ENCODE data around the gene LMF1.

The LMF1 gene

GRCh38 chr16:848510-849253 is 122.1 kb downstream of the LMF1 start:
- no peak for DNase-seq (ENCODE audit: extremely low read depth, low read depth)

DNA sequence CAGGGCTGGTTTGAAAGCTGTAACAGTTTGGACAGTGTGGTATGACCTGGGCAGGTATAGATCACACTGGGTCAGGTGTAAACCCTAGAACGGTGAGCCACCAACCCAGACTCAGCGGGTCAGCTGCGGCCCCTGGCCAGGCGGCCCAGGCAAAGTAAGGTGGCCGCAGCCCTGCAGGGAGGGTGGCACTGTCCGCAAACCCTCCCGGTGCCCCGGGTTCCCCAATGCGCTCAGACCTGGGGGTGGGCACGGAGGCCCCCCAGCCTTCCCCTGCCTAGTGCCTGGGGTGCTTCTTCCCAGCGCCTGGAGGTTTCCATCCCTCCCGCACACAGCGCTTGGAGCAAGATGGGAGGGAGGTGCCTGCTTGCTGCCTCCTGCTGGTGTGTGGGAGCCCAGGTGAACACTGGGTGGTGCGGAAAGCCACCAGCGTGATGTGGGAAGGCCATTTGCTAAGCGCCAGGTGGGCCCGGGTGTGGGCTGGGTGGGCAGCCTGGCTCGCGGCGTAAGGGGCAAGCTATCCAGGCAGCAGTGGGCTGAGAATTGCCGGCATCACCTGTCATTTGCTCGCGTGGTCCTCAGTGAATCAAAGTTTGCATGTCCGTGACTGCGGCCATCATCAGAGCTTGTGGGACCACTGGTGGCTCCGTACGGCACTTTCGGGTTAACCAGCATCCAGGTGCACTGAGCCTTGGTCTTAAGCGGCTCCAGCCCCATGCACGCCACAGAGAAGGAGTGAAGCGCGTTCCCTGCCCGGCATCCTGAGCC is 122.9 kb downstream of the LMF1 start:
- TF ChIP-seq, protein P1, sequence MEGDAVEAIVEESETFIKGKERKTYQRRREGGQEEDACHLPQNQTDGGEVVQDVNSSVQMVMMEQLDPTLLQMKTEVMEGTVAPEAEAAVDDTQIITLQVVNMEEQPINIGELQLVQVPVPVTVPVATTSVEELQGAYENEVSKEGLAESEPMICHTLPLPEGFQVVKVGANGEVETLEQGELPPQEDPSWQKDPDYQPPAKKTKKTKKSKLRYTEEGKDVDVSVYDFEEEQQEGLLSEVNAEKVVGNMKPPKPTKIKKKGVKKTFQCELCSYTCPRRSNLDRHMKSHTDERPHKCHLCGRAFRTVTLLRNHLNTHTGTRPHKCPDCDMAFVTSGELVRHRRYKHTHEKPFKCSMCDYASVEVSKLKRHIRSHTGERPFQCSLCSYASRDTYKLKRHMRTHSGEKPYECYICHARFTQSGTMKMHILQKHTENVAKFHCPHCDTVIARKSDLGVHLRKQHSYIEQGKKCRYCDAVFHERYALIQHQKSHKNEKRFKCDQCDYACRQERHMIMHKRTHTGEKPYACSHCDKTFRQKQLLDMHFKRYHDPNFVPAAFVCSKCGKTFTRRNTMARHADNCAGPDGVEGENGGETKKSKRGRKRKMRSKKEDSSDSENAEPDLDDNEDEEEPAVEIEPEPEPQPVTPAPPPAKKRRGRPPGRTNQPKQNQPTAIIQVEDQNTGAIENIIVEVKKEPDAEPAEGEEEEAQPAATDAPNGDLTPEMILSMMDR (IDR thresholded peaks at IDR 0.05; ENCODE audit: low read depth, low read length, missing control alignments): no peak
- DNase-seq (ENCODE audit: extremely low read depth, low read depth): no peak
- H3K4me3 ChIP-seq (replicated peaks; ENCODE audit: low read depth, low read length): no peak overlapping the region

More at GRCh38 chr16:848510-849253, 122.1 kb downstream of the LMF1 start:
- TF ChIP-seq, protein P1 (IDR thresholded peaks at IDR 0.05; ENCODE audit: low read depth, low read length, missing control alignments): no peak
- H3K4me3 ChIP-seq (replicated peaks; ENCODE audit: low read depth, low read length): no peak overlapping the region

DNA sequence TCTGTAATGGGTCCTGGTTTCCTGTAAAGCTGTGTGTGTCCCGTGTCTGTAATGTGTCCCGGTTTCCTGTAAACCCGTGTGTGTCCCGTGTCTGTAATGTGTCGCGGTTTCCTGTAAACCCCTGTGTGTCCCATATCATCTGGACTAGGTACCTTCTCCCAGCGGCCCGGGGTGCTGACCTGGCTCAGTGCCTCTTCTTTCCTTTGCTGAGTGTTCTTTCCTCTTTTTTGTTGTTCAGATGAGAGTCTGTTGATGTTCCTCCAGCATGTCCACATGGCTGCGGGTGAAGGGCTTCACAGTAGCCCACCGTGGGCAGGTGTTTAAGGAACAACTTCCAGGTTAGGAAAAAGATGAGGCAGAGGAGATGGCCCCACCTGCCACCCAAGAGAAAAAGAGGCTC is 123.6 kb downstream of the LMF1 start:
- DNase-seq (ENCODE audit: extremely low read depth, low read depth): no peak
- TF ChIP-seq, protein P1 (IDR thresholded peaks at IDR 0.05; ENCODE audit: low read depth, low read length, missing control alignments): no peak
- no peak overlapping the region for H3K4me3 ChIP-seq (replicated peaks; ENCODE audit: low read depth, low read length)

DNA sequence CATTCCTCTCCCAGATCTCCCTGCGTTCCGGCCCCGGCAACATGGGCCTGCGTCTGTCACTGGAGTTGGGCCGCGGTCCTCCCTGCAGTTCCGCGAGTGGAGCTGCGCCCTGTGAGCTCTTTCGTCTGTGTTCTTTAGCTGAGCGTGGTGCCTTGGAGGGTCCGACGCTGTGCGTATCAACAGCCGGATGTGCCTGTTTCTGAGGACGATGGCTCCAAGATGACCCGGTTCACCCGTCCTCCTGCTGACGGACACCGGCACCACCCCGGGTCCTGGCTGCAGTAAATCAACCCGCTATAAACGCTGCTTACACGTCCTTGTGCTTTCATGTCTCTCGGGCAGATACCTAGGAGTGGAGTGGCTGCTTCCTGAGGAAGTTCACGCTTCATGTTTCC is 125.4 kb downstream of the LMF1 start:
- DNase-seq (ENCODE audit: extremely low read depth, low read depth): no peak
- H3K4me3 ChIP-seq (replicated peaks; ENCODE audit: low read depth, low read length): no peak overlapping the region
- TF ChIP-seq, protein P1 (IDR thresholded peaks at IDR 0.05; ENCODE audit: low read depth, low read length, missing control alignments): no peak

DNA sequence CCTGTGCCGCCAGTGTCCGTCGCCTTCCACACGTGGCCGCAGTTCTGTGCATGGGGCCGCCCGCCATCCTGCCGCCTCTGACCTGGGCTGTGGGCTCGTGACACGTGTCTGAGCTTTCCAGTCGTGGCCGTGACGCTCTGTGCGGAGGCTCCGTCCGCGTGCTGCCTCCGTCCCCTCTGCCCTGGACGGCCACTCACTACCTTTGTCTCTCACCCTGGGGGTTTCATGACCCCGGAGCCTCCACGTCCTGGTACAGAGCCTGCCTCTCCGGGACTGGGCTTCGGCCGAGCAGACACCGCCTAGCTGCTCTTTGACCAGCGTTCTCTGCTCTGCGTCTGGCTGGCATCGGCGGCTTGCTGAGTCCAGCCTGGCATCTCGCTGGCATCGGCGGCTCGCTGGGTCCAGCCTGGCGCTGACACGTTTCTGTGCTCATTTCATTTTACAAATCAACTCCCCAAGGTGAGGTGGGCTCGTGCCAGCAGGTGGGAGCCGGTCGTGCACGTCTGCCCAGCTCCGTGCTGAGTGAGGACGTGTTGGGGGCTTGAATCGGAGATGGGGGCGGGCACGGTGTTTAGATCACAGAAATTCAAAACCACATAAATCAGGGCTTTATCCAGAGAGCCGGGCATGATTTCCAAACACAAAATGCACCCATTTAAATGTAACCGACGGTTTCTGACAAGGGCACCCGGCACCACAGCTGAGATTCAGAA is 126.0 kb downstream of the LMF1 start:
- DNase-seq (ENCODE audit: extremely low read depth, low read depth): no peak
- H3K4me3 ChIP-seq (replicated peaks; ENCODE audit: low read depth, low read length): no peak overlapping the region
- TF ChIP-seq, protein P1 (IDR thresholded peaks at IDR 0.05; ENCODE audit: low read depth, low read length, missing control alignments): no peak

DNA sequence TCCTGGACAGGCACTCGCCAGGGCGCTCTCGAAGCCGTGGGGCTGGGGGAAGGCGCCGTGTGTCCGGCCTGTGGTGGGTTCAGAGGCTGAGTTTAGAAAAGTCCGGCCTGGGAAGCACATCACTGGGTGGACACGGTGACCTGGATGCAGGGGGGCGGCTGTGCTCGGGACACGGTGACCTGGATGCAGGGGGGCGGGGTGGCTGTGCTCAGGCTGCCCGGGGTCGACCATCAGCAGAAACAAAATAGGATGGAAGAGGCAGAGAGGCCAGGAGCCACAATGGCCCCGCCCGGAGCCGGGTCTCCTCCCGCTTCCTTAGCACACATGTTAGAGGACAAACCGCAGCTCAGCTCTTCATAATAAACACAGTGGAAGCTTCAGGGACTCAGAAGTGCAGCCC is 127.0 kb downstream of the LMF1 start:
- DNase-seq (ENCODE audit: extremely low read depth, low read depth): no peak
- TF ChIP-seq, protein P1 (IDR thresholded peaks at IDR 0.05; ENCODE audit: low read depth, low read length, missing control alignments): no peak
- no peak overlapping the region for H3K4me3 ChIP-seq (replicated peaks; ENCODE audit: low read depth, low read length)

Data from HFF-Myc (cell line).